OCI-LY3 (cell line): Measurements from ENCODE around the gene UPF1.

Source experiments
- CTCF ChIP-seq: fragments of 200-600, 300-600 bp; sonication (generic); IDR thresholded peaks from 2 replicates; pipeline ENCODE4 v1.5.1; 2014; ENCODE audit warnings: antibody characterized with exemption, low read length, low read depth
- EZH2phosphoT487 ChIP-seq: fragments of 200-600 bp; shearing (Covaris generic); IDR thresholded peaks from 2 replicates; pipeline ENCODE4 v1.6.1; 2018; ENCODE audit warnings: antibody characterized with exemption, mixed run types, low read depth

GRCh38 chr19:18790566-18791314 lies 41.0 kb upstream of the UPF1 start, which contains the start of gene COMP:
- TF ChIP-seq CTCF = no peak
- no peak for TF ChIP-seq EZH2phosphoT487
